ACC112 (cell line): ENCODE results near the gene PDLIM4.

Source experiments
- H2AFZ ChIP-seq: fragments of 200-600 bp; sonication (generic); one replicate; pipeline ENCODE4 v1.6.0; 2017; ENCODE audit warnings: antibody characterized with exemption, low read length; ENCODE audit not compliant: unreplicated experiment
- H3K27ac ChIP-seq: fragments of 200-600 bp; sonication (generic); 2 replicates; pipeline ENCODE4 v1.5.1; 2014; ENCODE audit warnings: low read depth, mild to moderate bottlenecking, antibody characterized with exemption, low read length, moderate library complexity
- H3K27me3 ChIP-seq: fragments of 200-600 bp; sonication (generic); 2 replicates; pipeline ENCODE4 v1.6.1; 2014; ENCODE audit warnings: mild to moderate bottlenecking, antibody characterized with exemption, low read length, moderate library complexity, mixed read lengths; ENCODE audit not compliant: insufficient read depth
- H3K36me3 ChIP-seq: fragments of 200-600 bp; sonication (generic); 2 replicates; pipeline ENCODE4 v1.6.1; 2016; ENCODE audit warnings: mild to moderate bottlenecking, antibody characterized with exemption, low read length, moderate library complexity, mixed read lengths; ENCODE audit not compliant: insufficient read depth
- H3K4me1 ChIP-seq: fragments of 200-600 bp; sonication (generic); one replicate; pipeline ENCODE4 v1.6.1; 2016; ENCODE audit warnings: low read length, mixed read lengths; ENCODE audit not compliant: insufficient read depth, unreplicated experiment, control insufficient read depth
- H3K4me3 ChIP-seq: fragments of 200-600 bp; sonication (generic); 2 replicates; pipeline ENCODE4 v1.5.1; 2014; ENCODE audit warnings: mild to moderate bottlenecking, low read depth, low read length
- H3K79me2 ChIP-seq: fragments of 200-600 bp; sonication (generic); one replicate; pipeline ENCODE4 v1.6.0; 2016; ENCODE audit warnings: low read length; ENCODE audit not compliant: control insufficient read depth, unreplicated experiment, insufficient read depth

PDLIM4 gene

DNA sequence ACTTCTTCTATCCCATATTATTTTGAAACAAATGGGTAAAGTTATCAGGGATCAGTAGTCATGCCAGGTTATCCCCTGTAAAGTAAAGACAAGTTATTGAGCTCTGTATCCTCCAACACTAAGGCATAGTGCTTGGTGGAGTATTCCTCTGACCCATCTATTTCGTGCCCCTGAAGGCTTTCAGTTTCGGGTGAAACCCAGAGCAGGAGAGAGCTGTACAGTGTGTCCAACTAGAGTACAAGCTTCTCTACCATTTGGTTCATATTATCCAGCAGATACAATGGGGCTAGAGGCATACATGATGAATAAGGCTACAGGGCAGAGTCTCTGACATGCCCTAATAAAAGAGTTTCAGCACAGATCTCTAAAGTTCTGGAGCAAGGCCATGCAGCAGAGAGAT is 33.5 kb downstream of the PDLIM4 start:
- no peak overlapping the region for H3K27ac ChIP-seq
- H3K79me2 ChIP-seq = peaks cover 8% of the 10 kb centered on the region
- H3K27me3 ChIP-seq = no peaks in the 10 kb centered on the region
- H3K4me1 ChIP-seq = peaks cover 13% of the 10 kb centered on the region
- H3K4me3 ChIP-seq = no peak overlapping the region
- no peak overlapping the region for H2AFZ ChIP-seq
- no peaks in the 10 kb centered on the region for H3K36me3 ChIP-seq

GRCh38 chr5:132293066-132293991 is 35.8 kb downstream of the PDLIM4 start:
- peak overlapping the region; percentile 43 for H2AFZ ChIP-seq
- H3K36me3 ChIP-seq = no peaks in the 10 kb centered on the region
- no peaks in the 10 kb centered on the region for H3K27me3 ChIP-seq
- peak overlapping the region; percentile 75 for H3K4me3 ChIP-seq
- peak overlapping the region; percentile 95 for H3K27ac ChIP-seq
- peaks cover 27% of the 10 kb centered on the region for H3K4me1 ChIP-seq
- H3K79me2 ChIP-seq = peaks cover 26% of the 10 kb centered on the region

DNA sequence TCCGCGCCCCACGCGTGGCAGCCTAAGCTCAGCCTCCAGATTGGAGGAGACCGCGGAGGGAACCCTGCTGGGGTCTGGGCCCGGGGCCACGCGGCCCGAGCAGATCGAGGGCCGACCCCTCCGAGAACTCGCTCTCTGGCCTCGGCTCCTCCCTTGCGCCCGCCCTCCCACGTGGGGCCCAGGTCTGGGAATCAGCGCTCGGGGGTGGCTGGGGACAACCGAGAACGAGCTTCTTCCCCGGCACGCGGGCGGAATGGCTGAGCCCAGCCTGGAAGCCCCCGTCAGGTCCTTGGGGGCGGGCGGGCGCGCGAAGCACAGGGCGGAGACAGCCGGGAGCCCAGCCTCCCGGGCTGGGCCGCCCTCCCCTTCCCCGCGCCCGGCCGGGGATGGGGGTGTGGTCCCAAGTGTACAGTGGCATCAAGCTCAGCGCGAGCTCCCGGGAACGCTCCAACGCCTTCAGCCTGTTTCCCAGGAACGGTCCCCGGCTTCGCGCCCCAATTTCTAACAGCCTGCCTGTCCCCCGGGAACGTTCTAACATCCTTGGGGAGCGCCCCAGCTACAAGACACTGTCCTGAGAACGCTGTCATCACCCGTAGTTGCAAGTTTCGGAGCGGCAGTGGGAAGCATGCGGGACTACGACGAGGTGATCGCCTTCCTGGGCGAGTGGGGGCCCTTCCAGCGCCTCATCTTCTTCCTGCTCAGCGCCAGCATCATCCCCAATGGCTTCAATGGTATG is 36.7 kb downstream of the PDLIM4 start, which contains the start of gene SLC22A4:
TSS of gene SLC22A4 (plus strand) at position 403 of the 736 bp plus-strand sequence. CDS start at position 626, 223 bp downstream.
- H3K27me3 ChIP-seq = no peaks in the 10 kb centered on the region
- H2AFZ ChIP-seq = peak within 1 kb of the TSS; percentile 43
- H3K27ac ChIP-seq = peak within 1 kb of the TSS; percentile 95
- H3K4me1 ChIP-seq = peaks cover 30% of the 10 kb centered on the region
- H3K79me2 ChIP-seq = peaks cover 34% of the 10 kb centered on the region
- H3K4me3 ChIP-seq = peak within 1 kb of the TSS; percentile 75
- H3K36me3 ChIP-seq = no peaks in the 10 kb centered on the region

DNA sequence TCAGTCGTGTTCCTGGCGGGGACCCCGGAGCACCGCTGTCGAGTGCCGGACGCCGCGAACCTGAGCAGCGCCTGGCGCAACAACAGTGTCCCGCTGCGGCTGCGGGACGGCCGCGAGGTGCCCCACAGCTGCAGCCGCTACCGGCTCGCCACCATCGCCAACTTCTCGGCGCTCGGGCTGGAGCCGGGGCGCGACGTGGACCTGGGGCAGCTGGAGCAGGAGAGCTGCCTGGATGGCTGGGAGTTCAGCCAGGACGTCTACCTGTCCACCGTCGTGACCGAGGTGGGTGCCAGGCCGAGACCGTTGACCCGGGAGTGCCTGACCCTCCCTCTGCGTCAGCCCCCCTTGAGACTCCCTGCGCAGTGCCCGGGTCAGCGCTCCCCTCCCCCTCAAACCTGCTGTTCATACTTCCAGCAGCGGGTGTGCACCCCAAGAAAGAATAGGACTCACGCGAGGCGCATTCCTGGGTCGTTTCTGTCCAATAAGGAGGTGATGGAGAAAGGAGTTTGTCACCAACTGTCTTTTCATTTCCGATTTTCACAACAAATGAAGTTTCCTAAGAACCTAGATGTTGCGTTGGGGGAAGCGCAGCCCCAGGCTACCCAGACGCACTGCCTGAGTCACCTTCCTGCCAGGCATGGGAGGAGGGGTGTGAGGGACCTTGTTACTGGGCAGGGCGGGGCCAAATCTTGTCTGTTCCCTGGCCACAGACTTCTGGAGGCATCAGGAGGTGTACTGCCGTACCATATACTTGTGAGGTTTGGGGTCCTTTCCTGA is 37.4 kb downstream of the PDLIM4 start:
- Histone ChIP-seq H3K27ac (peak overlapping the region; percentile 95), H3K36me3 (no peaks in the 10 kb centered on the region), H3K27me3 (no peaks in the 10 kb centered on the region), H3K4me1 (peaks cover 30% of the 10 kb centered on the region), H3K4me3 (peak overlapping the region; percentile 75), H2AFZ (peak overlapping the region; percentile 9), H3K79me2 (peaks cover 38% of the 10 kb centered on the region)

GRCh38 chr5:132295505-132296411 is 38.3 kb downstream of the PDLIM4 start:
- H2AFZ ChIP-seq = no peak overlapping the region
- peaks cover 30% of the 10 kb centered on the region for H3K4me1 ChIP-seq
- H3K36me3 ChIP-seq = no peaks in the 10 kb centered on the region
- peak overlapping the region; percentile 75 for H3K4me3 ChIP-seq
- peaks cover 43% of the 10 kb centered on the region for H3K79me2 ChIP-seq
- no peaks in the 10 kb centered on the region for H3K27me3 ChIP-seq
- H3K27ac ChIP-seq = peak overlapping the region; percentile 95

DNA sequence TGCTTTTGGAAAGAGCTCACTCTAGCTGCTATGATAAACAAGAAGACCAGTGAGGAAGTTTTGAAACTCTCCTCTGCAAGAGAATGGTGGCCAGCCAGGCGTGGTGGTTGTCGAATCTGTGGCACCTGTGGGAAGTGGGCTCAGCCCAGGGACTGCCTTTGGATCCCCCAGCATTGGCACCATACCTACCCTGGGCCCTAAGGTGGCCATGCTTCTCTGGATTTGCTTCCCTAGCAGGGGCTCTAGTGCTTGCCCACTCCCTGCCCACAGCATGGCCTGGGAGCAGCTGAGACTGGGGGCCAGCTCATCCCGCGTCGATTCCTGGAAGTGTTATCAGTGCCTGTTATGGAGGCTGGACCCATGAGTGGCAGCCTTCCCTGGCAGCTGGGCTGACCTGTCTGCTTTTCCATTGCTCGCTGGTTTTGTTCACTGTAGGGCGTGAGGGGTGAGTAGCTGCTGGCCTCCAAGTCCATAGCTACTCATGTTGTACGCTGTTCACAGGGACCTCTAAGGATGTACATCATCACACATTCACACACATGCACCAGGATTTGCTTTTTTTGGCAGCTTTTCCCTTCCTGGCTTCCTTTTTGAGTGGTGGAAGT is 39.0 kb downstream of the PDLIM4 start:
- H2AFZ ChIP-seq = no peak overlapping the region
- no peaks in the 10 kb centered on the region for H3K27me3 ChIP-seq
- H3K27ac ChIP-seq = no peak overlapping the region
- H3K79me2 ChIP-seq = peaks cover 50% of the 10 kb centered on the region
- no peaks in the 10 kb centered on the region for H3K36me3 ChIP-seq
- peak overlapping the region; percentile 75 for H3K4me3 ChIP-seq
- H3K4me1 ChIP-seq = peaks cover 30% of the 10 kb centered on the region

DNA sequence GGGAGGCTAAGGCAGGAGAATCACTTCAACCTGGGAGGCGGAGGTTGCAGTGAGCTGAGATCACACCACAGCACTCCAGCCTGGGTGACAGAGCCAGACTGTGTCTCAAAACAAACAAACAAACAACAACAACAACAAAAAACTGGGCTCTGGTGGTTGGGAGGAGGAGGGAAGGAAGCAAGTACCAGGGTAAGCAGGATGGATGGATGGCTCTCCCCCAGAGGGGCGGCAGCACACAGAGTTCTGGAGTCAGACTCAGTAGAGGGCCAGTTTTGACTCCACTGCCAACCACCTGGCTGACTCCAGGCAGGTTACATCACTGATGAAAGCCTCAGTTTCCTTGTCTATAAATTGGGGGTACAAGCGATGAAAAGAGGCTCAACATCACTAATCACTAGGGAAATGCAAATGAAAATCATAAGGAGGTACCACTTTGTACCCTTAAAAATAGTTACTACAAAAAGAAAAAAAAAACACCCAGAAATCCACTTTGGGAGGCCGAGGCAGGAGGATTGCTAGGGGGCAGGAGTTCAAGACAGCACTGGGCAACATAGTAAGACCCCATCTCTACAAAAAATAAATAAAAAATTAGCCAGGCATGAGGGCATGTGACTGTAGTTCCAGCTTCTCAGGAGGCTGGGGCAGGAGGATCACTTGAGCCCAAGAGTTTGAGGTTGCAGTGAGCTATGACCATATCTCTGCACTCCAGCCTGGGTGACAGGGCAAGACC is 39.9 kb downstream of the PDLIM4 start:
- Histone ChIP-seq H3K36me3 (no peaks in the 10 kb centered on the region), H3K27ac (no peak overlapping the region), H3K4me3 (no peak overlapping the region), H3K4me1 (peaks cover 30% of the 10 kb centered on the region), H2AFZ (no peak overlapping the region), H3K79me2 (peaks cover 50% of the 10 kb centered on the region), H3K27me3 (no peaks in the 10 kb centered on the region)

DNA sequence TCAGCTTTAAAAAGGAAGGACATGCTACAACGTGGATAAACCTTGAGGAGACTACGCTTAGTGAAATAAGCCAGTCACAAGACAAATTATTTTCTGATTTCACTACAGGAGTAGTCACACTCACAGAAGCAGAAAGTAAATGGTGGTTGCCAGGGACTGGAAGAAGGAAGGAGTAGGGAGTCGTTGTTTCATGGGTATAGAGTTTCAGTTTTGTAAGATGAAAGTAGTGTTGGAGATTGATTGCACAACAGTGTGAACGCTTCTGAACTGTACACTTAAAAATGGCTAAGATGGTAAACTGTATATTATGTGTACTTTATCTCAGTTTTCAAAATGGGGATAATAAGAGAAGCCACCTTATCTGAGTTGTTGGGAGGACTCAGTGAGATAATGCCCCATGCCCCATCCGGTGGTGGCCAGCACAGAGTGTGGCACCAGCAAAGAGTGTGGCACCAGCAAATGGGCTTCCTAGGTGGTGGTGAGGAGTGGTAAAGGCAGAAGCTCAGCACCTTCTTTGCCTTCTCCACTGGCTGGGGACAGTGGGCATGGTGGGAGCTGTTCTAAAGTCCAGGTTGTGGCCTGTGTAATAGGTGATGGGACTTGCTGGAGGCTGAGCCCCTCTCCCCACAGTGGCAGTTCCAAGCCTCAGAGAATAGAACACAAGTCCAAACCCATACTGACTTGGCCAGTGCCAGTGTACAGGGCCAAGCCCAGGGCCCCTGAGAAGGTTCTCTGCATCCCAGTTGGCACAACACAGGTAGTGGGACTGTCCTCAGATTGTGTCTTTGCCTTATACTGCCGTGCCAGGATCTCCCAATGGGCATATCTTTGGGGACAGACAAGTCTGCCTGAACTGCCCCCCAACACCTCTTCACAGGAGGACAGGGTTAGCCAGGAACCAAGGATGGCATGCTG is 41.1 kb downstream of the PDLIM4 start:
- Histone ChIP-seq H3K36me3 (no peaks in the 10 kb centered on the region), H2AFZ (no peak overlapping the region), H3K27ac (no peak overlapping the region; the same call in 1 of the 2 replicates), H3K79me2 (peaks cover 50% of the 10 kb centered on the region), H3K4me1 (peaks cover 24% of the 10 kb centered on the region), H3K27me3 (no peaks in the 10 kb centered on the region), H3K4me3 (peak overlapping the region; percentile 13; the same call in 1 of the 2 replicates)
